NCI-H2029 treated with DMSO at 0.1 percent for 48 hours (cell line): ENCODE results near the gene DSE.

Source experiments
- DNase-seq: peaks from one replicate; lab custom pipeline; 2025; lab: John Stamatoyannopoulos, UW

DSE gene

GRCh38 chr6:116362276-116362675 lies 8.5 kb upstream of the DSE start:
- DNase-seq = no peak

GRCh38 chr6:116363759-116364158 lies 7.0 kb upstream of the DSE start:
- no peak for DNase-seq

DNA sequence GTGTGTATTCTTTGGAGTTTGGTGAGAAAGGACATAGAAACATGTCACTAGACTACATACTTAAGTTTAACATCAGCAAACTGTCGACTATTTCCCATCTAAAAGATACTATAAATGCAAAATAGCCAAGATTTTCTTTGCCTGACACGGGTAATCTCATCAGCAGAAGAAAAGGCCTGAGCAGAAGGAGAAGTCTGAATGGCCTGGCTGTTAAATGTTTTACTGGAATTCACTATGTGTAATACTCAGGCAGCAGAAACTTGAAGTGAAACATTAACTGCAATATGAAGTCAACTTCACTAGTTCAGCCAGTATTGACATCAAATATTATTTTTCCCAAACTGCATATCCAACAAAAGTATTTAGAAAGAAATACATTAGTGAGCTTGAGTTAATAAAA lies 6.4 kb upstream of the DSE start:
- DNase-seq = no peak

DNA sequence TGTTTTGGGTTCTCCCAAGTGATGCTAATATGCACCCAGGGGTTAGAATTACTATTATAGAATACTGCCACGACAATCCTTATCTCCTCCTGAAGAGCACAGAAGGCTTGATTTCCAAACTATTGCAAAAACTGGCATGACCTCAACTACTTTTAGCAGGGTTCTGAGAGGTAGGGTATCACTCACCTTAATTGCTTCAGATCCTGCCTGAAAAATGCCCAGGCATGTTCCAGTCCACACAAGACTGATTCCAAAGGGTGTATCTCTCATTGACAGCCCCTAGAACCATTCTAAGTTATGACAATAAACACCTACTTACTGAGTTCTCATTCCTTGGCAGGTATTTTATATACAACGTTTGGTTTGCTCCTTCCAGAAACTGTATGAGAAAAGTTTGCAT lies 5.0 kb upstream of the DSE start:
- DNase-seq = no peak

DNA sequence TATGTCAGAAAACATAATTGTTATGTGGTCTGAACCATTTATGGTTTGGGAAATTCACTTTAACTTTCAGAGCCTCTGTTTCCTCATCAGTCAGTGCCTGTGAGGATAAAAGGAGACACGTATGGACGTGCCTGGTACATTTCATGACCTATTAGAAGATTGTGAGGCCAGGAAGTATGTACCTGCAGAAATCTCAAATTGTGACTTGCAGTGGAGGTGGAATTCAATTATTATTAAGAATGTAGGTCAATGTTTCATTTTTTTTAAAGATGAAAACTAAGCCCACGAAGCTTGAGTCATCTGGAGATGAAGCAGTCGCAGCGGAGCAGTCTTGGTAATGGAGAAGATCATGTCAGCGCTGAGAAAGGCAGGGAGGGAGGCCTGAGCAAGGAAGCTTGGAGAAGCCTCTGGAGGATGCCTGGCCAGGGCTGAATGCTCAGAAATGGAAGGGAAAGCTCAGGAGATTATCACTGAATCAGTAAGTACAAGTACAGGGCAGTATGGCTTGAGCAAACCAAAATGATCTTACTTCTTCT lies 3.9 kb upstream of the DSE start:
- DNase-seq = no peak

- DNase-seq = no peak
These were observed 1.2 kb upstream of the DSE start for GRCh38 chr6:116369540-116369939.

GRCh38 chr6:116369964-116370759 lies 585 bp upstream of the DSE start:
- no peak for DNase-seq

GRCh38 chr6:116371120-116371917 lies 572 bp downstream of the DSE start:
- DNase-seq = peak; percentile 97

DNA sequence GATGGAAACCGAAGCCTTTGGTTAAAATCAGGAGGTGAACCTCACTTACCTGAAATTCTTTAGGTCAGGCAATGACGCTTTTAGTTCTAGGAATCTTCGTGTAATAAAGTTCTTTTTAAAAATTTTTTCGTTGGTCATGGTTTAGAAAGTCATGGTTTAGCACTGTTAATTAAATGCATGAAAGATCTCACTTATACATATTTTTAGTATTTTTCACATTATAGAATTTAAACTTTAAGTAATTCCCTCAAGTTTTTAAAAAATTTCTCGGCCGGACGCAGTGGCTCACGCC lies 1.1 kb downstream of the DSE start:
- DNase-seq = no peak

DNA sequence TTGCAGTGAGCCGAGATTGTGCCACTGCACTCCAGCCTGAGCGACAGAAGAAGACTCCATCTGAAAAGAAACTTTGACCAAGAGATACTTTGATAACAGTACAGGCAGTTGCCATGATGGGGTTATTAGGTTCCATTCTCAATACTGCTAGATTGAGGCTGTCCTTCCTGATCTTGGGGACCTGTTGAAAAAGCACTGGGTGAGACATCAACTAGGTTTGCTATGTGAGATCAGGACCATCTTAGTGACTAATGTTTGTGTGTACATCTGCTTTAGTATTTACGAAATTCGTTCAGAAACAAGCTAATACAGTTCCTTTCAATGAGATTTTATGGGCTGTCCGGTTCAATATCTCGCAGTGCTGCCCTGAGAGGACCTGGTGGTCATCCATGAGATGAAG lies 2.6 kb downstream of the DSE start:
- DNase-seq = no peak

GRCh38 chr6:116373940-116374339 lies 3.2 kb downstream of the DSE start:
- DNase-seq = no peak

DNA sequence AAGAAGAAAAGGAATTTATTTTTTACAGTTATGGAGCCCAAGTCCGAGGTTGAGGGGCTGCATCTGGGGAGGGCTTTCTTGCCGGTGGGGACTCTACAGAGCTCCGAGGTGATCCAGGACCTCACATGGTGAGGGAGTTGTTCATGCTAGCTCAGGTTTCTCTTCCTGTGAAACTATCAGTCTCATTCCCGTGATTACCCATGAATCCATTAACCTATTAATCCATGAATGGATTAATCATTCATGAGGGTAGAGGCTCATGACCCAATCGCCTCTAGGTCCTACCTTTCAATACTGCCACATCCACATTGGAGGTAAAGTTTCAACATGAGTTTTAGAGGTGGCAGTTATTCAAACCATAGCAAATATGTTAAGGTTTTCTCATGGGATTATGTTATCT lies 3.8 kb downstream of the DSE start:
- DNase-seq = no peak

DNA sequence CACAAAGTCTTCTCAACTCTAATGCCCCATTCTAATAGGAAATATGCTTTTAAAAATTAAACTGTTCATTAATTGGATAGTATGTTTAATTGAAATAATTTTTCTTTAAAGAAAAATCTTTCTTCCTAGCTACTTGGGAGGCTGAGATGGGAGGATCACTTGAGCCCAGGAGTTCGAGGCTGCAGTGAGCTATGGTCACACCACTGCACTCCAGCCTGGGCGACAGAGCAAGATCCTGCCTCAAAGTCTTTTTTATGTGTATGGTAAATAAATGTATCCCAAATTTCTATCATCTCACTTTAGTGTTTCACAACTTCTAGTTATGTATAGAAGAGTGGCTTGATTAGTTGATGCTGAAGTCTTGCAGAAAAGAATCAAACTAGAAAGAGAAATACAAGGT lies 4.5 kb downstream of the DSE start:
- no peak for DNase-seq

DNA sequence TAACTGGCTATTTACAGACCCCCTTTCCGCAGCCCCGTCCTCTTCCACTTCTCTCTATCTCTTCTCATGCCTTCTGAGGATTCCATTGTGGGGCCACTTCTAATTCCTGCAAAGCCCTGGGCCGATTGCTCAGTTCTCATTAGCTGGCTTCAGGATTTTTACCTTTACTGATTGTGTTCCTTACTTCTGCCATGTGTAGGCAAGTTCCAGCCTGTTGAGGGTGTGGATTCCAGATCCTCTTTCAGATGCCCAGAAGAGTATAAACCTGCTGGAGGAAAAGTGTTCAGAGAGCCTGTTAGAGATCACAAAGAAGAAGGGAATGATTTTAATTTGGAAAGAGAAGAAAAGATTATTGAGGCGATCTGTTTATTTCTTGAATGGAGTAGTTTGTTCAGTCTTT lies 5.4 kb downstream of the DSE start:
- no peak for DNase-seq

- DNase-seq = no peak
These were observed 9.0 kb downstream of the DSE start for GRCh38 chr6:116379764-116380163.

GRCh38 chr6:116380346-116380745 lies 9.6 kb downstream of the DSE start:
- no peak for DNase-seq

DNA sequence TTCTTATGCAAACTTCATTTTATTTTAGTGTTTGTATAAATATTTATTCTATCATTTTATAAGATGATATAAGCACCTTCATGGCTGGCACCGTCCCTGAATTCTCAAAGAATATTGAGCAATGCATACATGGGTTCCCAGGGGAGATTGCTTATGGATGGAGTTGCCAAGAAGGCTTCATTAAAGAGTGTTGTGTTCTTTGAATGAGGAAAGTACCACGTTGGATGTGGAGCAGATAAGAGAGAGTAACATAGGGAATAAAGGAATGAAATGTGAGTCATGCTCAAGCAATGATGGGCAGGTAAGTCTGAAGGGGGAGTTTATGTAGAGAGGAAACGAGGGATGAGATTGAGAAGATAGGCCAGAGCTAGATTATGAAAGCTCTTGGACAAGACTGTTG lies 10.3 kb downstream of the DSE start:
- no peak for DNase-seq

DNA sequence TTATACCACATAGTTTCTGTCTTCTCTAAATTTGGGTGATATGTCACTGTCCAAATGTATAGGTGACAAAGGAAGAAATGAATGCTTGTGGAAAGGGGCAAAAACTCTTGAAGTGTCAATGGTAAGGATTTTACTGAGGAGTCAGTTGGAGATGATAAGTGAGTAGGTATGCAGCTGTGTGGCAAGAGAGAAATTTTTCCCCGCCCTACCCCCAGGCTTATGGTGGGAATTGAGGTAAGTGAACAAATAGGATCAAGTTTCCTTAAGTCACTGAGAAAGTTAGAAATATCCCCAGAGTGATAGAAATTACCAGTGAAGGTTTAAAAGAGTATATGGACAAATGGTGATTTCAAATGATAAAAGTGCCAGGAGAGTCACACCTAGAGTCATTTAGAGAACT lies 11.8 kb downstream of the DSE start:
- no peak for DNase-seq

- DNase-seq = no peak
These were observed 14.1 kb downstream of the DSE start for GRCh38 chr6:116384727-116385458.

DNA sequence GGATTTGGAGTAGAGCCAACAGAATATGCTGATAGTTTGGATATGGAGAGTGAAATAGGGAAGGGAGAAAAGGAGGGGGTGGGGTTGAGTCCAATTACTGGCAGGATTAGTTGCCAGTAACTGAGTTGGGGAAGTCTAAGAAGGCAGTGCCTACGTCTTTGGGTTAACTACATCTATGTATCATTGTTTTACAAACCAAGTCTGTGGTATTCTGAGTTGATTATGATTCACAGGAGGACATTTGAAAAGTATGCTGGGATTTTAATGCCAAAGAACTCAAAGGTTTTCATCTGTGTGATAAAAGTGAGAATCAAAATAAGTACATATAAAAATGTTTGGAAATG lies 14.7 kb downstream of the DSE start:
- no peak for DNase-seq

- DNase-seq = no peak
These were observed 15.2 kb downstream of the DSE start for GRCh38 chr6:116385921-116386320.

DNA sequence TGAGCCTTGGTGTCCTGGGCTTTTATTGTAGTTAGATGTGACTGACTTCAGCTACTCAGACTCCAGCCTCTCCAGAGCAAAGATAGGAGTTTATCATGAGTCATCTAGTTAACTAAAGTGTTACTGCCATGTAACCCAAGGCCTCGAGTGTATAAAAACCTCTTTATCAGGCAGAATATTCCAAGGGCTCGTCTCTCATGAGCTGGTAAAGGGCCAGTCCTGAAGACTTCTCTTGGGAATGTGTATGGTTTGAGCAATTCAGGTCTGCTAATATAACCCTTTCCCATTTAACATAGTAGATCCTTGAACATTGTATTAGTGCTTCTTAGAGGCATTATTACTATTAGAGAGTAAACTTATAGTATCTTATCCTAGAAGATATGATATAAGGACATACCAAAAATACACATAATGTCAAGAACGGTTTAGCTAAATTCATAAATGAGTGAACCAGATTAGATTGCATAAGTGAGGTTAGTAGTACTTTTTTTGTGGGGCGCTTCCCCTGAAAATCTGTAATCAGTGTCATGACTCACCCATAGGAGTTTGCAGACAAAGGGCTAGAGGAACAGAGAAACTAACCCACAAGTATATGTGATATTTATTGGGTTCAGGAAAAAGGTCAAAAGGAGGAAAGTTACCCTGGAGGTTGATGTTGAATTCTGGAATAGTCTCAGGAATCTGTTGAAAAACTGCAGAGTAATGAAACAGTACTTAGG lies 16.0 kb downstream of the DSE start:
- DNase-seq = no peak
